Measurements from ENCODE around the gene TNRC6B.

TNRC6B gene

GRCh38 chr22:40231618-40232313, 54.0 kb downstream of the TNRC6B start:
- Histone ChIP-seq H3K9me3 (ENCODE audit: low read length) (no peaks in the 10 kb centered on the region), H3K4me2 (ENCODE audit: low read length) (no peak overlapping the region), H3K4me3 (ENCODE audit: low read depth, low read length, poor library complexity, severe bottlenecking) (no peak overlapping the region), H3K79me2 (ENCODE audit: insufficient read depth, low read length) (peaks cover 65% of the 10 kb centered on the region), H3K4me1 (ENCODE audit: insufficient read depth, low read length, severe bottlenecking) (peaks cover under 1% of the 10 kb centered on the region), H4K20me1 (ENCODE audit: insufficient read depth, low read length) (no peaks in the 10 kb centered on the region), H3K27ac (ENCODE audit: low read depth, low read length, poor library complexity, severe bottlenecking) (no peak overlapping the region), H3K9me2 (ENCODE audit: low read depth, low read length) (no peaks in the 10 kb centered on the region), H3K9ac (ENCODE audit: low read length) (no peak overlapping the region), H2AFZ (ENCODE audit: low read length) (no peak overlapping the region), H3K27me3 (ENCODE audit: insufficient read depth, low read length) (no peaks in the 10 kb centered on the region), H3F3A (ENCODE audit: insufficient read depth, low read length) (no peaks in the 10 kb centered on the region), H3K36me3 (ENCODE audit: insufficient read depth, low read length) (peaks cover 53% of the 10 kb centered on the region)
- no peak for TF ChIP-seq EZH2 (IDR thresholded peaks at IDR 0.05; ENCODE audit: borderline replicate concordance, low read length)
- TF ChIP-seq CTCF (IDR thresholded peaks at IDR 0.05; ENCODE audit: low read length): no peak

- H3K79me2 ChIP-seq (ENCODE audit: insufficient read depth, low read length): peaks cover 62% of the 10 kb centered on the region
- no peak overlapping the region for H3K9ac ChIP-seq (ENCODE audit: low read length)
- peaks cover 53% of the 10 kb centered on the region for H3K36me3 ChIP-seq (ENCODE audit: insufficient read depth, low read length)
- no peaks in the 10 kb centered on the region for H3F3A ChIP-seq (ENCODE audit: insufficient read depth, low read length)
- no peak overlapping the region for H3K27ac ChIP-seq (ENCODE audit: low read depth, low read length, poor library complexity, severe bottlenecking)
- TF ChIP-seq CTCF (IDR thresholded peaks at IDR 0.05; ENCODE audit: low read length): no peak
- no peak for TF ChIP-seq EZH2 (IDR thresholded peaks at IDR 0.05; ENCODE audit: borderline replicate concordance, low read length)
- H3K4me2 ChIP-seq (ENCODE audit: low read length): no peak overlapping the region
- no peak overlapping the region for H2AFZ ChIP-seq (ENCODE audit: low read length)
- peaks cover 9% of the 10 kb centered on the region for H3K4me1 ChIP-seq (ENCODE audit: insufficient read depth, low read length, severe bottlenecking)
- H3K27me3 ChIP-seq (ENCODE audit: insufficient read depth, low read length): no peaks in the 10 kb centered on the region
- H4K20me1 ChIP-seq (ENCODE audit: insufficient read depth, low read length): no peaks in the 10 kb centered on the region
- no peaks in the 10 kb centered on the region for H3K9me3 ChIP-seq (ENCODE audit: low read length)
- H3K9me2 ChIP-seq (ENCODE audit: low read depth, low read length): no peaks in the 10 kb centered on the region
- no peak overlapping the region for H3K4me3 ChIP-seq (ENCODE audit: low read depth, low read length, poor library complexity, severe bottlenecking)
Observed at GRCh38 chr22:40232624-40233023, 54.9 kb downstream of the TNRC6B start.

GRCh38 chr22:40233886-40234285, 56.2 kb downstream of the TNRC6B start:
- H3K36me3 ChIP-seq (ENCODE audit: insufficient read depth, low read length): peaks cover 46% of the 10 kb centered on the region
- peaks cover 20% of the 10 kb centered on the region for H3K4me1 ChIP-seq (ENCODE audit: insufficient read depth, low read length, severe bottlenecking)
- H3K9me2 ChIP-seq (ENCODE audit: low read depth, low read length): no peaks in the 10 kb centered on the region
- H3K9me3 ChIP-seq (ENCODE audit: low read length): no peaks in the 10 kb centered on the region
- H3F3A ChIP-seq (ENCODE audit: insufficient read depth, low read length): no peaks in the 10 kb centered on the region
- H2AFZ ChIP-seq (ENCODE audit: low read length): no peak overlapping the region
- TF ChIP-seq CTCF (IDR thresholded peaks at IDR 0.05; ENCODE audit: low read length) (no peak), EZH2 (IDR thresholded peaks at IDR 0.05; ENCODE audit: borderline replicate concordance, low read length) (no peak)
- no peaks in the 10 kb centered on the region for H4K20me1 ChIP-seq (ENCODE audit: insufficient read depth, low read length)
- no peak overlapping the region for H3K4me2 ChIP-seq (ENCODE audit: low read length)
- H3K9ac ChIP-seq (ENCODE audit: low read length): no peak overlapping the region
- no peaks in the 10 kb centered on the region for H3K27me3 ChIP-seq (ENCODE audit: insufficient read depth, low read length)
- H3K79me2 ChIP-seq (ENCODE audit: insufficient read depth, low read length): peaks cover 72% of the 10 kb centered on the region
- H3K27ac ChIP-seq (ENCODE audit: low read depth, low read length, poor library complexity, severe bottlenecking): no peak overlapping the region
- no peak overlapping the region for H3K4me3 ChIP-seq (ENCODE audit: low read depth, low read length, poor library complexity, severe bottlenecking)

Measured in OCI-LY1 (cell line).